ENCODE measurements around the gene SDK2.

SDK2 gene

GRCh38 chr17:73420897-73421296 lies 223.3 kb downstream of the SDK2 start:
- no peak for DNase-seq (ENCODE audit: low spot score)

GRCh38 chr17:73419881-73420280 lies 224.4 kb downstream of the SDK2 start:
- DNase-seq (ENCODE audit: low spot score) = no peak

DNA sequence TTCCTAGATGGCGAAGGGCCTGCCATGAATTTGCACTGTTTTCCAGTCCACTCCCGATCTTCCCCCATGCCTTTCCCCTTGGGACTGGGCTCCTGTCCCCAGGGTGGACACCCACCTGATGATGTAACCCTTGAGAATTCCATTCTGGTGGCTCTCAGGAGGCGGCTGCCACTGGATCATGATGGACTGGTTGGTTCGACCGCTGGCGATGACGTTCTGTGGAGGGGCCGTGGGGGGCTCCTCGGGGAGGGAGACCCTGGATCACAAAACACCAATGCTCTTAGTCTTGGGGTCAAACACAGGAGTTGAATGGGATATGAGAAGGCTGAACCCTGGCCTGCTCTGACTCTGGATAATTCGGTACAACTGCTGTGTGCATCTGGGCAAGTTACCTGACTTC lies 225.2 kb downstream of the SDK2 start:
- no peak for DNase-seq (ENCODE audit: low spot score)

- DNase-seq (ENCODE audit: low spot score) = no peak
Observed at GRCh38 chr17:73415782-73416181, 228.5 kb downstream of the SDK2 start.

- no peak for DNase-seq (ENCODE audit: low spot score)
Observed at GRCh38 chr17:73414171-73414955, 229.9 kb downstream of the SDK2 start.

- DNase-seq (ENCODE audit: low spot score) = no peak
Observed at GRCh38 chr17:73412914-73413313, 231.3 kb downstream of the SDK2 start.

DNA sequence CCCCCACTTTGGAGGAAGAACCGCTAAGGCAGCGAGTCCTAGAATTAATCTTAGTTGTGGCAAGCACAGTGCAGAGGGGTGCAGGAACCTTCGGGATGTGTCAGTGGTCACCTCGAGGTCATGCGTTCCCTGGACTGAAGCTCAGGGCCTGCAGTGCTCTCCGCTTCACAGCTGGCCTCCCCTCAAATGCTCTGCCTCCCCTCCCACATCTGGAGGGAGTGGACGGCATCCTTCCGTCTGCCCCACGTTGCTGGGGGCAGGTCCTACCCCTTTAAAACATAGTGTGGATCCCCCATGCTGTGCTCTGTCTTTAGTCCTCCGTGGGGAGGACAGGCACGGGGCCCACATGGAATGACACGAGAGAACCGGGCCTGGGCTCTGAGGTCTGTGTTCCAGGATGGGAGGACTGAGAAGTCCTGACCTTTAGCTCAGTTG lies 232.9 kb downstream of the SDK2 start:
- no peak for DNase-seq (ENCODE audit: low spot score)

DNA sequence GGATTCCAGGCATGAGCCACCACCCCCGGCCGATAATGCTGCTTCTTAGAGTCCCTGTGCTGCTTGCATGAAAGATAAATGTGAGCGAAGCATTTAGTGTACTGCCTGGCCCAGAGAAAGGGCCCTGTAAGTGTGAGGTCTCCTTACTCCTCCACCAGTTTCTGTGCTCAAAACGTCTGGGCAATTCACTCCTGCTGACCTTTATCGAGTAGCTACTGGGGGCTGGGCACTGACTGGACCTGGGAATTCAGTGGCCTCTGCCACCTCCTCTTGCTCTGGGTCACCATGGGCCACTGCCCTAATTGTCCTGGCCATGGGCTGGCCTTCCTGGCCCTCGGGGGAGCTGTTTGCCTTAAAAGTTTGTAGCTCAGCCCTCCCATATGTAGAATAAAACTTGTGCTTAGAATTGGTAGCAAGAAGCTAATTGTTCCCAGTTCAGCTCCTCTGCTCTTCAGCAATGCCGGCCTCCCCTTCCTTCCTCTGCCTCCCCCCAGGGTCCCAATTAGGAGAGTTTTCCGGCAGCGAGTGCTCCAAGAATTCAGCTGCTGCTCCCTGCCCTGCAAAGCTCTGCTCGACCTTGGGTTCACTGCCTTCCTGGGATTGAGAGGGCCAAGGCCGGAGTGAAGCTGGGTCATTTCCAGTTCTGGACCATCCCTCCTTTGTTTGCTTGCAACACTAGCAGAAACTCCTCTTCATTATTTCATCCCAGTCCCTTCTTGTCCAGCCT lies 233.5 kb downstream of the SDK2 start:
- no peak for DNase-seq (ENCODE audit: low spot score)

- no peak for DNase-seq (ENCODE audit: low spot score)
Observed at GRCh38 chr17:73404246-73404645, 240.0 kb downstream of the SDK2 start.

DNA sequence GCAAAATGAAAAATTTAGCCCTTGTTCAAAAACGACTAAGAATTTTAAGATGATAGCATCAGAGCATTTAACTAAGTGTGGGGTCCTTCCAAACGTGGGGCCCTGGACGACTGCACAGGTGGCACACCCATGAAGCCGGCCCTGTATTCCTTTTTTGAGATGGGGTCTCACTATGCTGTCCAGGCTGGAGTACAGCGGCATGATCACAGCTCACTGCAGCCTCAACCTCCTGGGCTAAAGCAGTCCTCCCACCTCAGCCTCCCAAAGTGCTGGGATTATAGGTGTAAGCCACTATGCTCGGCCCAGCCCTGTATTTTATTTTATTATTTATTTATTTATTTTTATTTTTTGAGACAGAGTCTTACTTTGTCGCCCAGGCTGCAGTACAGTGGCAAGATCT lies 241.8 kb downstream of the SDK2 start:
- no peak for DNase-seq (ENCODE audit: low spot score)

- no peak for DNase-seq (ENCODE audit: low spot score)
Observed at GRCh38 chr17:73401911-73402310, 242.3 kb downstream of the SDK2 start.

DNA sequence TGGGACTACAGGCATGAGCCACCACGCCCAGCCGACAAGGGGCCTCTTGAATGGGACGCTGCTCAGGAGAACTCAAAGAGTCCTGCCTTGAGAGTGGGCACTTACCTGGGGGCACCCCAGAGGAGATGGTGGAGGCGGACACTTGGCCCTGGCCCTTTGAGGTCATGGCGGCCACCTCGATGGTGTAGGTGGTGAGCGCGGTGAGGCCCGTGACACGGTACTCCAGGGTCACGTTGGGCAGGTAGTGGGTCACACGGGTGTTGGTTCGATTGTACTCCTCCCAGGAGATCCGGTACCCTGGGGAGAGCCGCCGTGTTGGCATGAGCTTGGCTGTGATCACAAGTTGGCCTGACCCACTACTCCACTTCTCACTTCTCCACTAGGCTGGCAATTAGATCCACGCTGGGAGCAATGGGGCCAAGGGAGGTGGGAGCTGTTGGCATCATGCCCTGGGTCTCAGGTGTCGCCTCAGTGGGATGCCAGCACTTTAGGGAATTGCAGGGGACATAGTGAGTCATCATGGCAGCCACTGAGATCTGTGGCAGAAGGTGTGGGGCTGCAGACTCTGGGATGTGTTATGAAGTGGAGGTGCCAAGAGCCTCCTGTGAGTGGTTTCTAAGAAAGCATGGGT lies 243.2 kb downstream of the SDK2 start:
- DNase-seq (ENCODE audit: low spot score) = no peak

- DNase-seq (ENCODE audit: low spot score) = no peak
Observed at GRCh38 chr17:73399056-73399455, 245.2 kb downstream of the SDK2 start.

- no peak for DNase-seq (ENCODE audit: low spot score)
Observed at GRCh38 chr17:73397856-73398540, 246.2 kb downstream of the SDK2 start.

- DNase-seq (ENCODE audit: low spot score) = no peak
Observed at GRCh38 chr17:73397278-73397826, 246.9 kb downstream of the SDK2 start.

DNA sequence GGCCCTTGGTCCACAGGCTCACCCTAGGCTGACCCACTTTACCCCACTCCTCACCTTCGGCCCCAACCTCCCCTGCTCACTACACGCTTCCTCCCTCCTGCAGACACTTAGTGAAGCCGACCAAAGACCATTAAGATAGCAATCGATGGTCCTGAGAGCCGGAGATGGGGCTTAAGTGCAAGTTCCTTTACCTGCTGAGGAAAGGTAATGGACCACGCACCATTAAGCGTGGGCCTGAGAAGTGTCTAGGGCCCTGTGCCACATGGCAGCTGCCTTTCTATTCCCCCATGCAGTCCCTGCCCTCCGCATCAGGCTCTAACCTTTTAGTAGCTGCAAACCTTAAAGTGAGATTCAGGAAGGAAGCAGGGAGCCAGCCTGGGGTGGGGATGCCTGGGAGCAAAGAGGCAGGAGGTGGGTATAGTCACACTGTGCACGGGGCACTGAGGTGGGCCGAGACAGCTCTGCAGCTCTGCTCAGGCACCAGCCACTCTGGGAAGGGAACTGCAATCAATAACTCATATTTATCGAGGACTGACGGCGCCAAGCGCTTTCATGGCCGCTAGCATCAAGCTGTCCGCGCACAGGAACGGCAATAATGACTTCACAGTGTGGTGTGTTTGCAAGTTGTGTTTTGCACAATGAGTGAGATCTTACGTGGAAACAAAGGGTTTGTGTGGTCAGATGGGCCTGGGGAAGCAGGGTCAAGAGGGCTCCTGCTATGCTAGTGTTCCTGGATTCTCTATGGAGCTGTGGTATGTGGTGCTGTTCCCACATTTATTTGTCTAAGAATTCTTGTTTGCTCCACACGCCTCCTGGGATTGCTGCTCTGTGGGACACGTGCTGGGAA lies 247.6 kb downstream of the SDK2 start:
- DNase-seq (ENCODE audit: low spot score) = no peak

GRCh38 chr17:73394512-73395450 lies 249.5 kb downstream of the SDK2 start:
- no peak for DNase-seq (ENCODE audit: low spot score)

DNA sequence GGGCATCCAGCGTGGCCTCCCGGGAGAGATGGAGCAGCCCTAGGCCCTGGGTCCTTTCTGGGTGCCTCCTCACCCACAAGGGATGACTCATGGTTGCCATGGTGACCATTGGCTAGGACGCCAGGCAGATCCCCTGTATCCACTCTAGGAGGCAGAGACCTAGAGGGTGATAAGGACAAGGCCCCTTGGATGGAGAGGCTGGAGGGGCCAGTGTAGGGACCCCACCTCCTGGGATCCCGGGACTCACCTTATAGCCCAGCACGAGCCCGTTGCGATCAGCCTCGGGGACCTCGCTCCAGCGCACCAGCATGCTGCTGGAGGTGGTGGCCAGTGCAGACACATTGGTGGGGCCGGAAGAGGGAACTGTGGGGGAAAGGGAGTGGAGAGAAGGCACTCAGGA lies 250.3 kb downstream of the SDK2 start:
- DNase-seq (ENCODE audit: low spot score) = no peak

- no peak for DNase-seq (ENCODE audit: low spot score)
Observed at GRCh38 chr17:73393381-73393780, 250.9 kb downstream of the SDK2 start.

Measured in germinal center (tissue), 1 donor.